GM23338 (cell line): ENCODE results near the gene PLXNC1. TPM values are rescaled to one million over a fixed set of nuclear protein-coding genes. Genes with fewer than 3 reads are reported as not detected.

Experiments
- ATAC-seq: fragments of 200-7000 bp; cut with Tn5 transposase; 3 replicates; pipeline ENCODE4 v1.9.1; 2020
- DNase-seq: peaks from one replicate; pipeline ENCODE4 v3.0.0-alpha.2; 2015; ENCODE audit warnings: low spot score
- H2AFZ ChIP-seq: fragments of 200-600 bp; sonication (generic); 2 replicates; pipeline ENCODE4 v1.8.0; 2016; ENCODE audit warnings: antibody characterized with exemption, mild to moderate bottlenecking, moderate library complexity
- H3F3A ChIP-seq: fragments of 200-600 bp; sonication (generic); replicated peaks from 2 replicates; pipeline ENCODE4 v1.8.0; 2017; ENCODE audit warnings: antibody characterized with exemption, mixed run types, low read depth
- H3K27ac ChIP-seq: fragments of 200-600 bp; sonication (generic); 2 replicates; pipeline ENCODE4 v1.6.1; 2016; ENCODE audit warnings: low read depth
- H3K27me3 ChIP-seq: fragments of 200-600 bp; sonication (generic); 2 replicates; pipeline ENCODE4 v1.8.0; 2016; ENCODE audit warnings: mild to moderate bottlenecking, mixed run types, moderate library complexity; ENCODE audit not compliant: insufficient read depth
- H3K36me3 ChIP-seq: fragments of 200-600 bp; sonication (generic); 2 replicates; pipeline ENCODE4 v1.8.0; 2016; ENCODE audit warnings: mild to moderate bottlenecking; ENCODE audit not compliant: insufficient read depth
- H3K4me1 ChIP-seq: fragments of 200-600 bp; sonication (generic); 2 replicates; pipeline ENCODE4 v1.8.0; 2016; ENCODE audit warnings: mild to moderate bottlenecking, moderate library complexity; ENCODE audit not compliant: insufficient read depth
- H3K4me2 ChIP-seq: fragments of 200-600 bp; sonication (generic); 2 replicates; pipeline ENCODE4 v1.7.1; 2017; ENCODE audit warnings: mixed run types
- H3K4me3 ChIP-seq: fragments of 200-600 bp; sonication (generic); 2 replicates; pipeline ENCODE4 v1.6.1; 2016; ENCODE audit warnings: mixed run types
- H3K79me2 ChIP-seq: fragments of 200-600 bp; sonication (generic); replicated peaks from 2 replicates; pipeline ENCODE4 v1.8.0; 2017; ENCODE audit warnings: mild to moderate bottlenecking; ENCODE audit not compliant: insufficient read depth
- H3K9me2 ChIP-seq: fragments of 200-600 bp; sonication (generic); 2 replicates; pipeline ENCODE4 v1.8.0; 2017; ENCODE audit not compliant: insufficient read depth
- H4K20me1 ChIP-seq: fragments of 200-600 bp; sonication (generic); replicated peaks from 2 replicates; pipeline ENCODE4 v1.8.0; 2017; ENCODE audit warnings: mild to moderate bottlenecking; ENCODE audit not compliant: insufficient read depth
- H3K27ac Mint-ChIP-seq: 2 replicates; pipeline ENCODE4 v1.8.0; 2020; ENCODE audit warnings: inconsistent platforms, mild to moderate bottlenecking, moderate library complexity, mixed read lengths
- H3K27me3 Mint-ChIP-seq: 3 replicates; pipeline ENCODE4 v1.8.0; 2022; ENCODE audit warnings: low read depth, mild to moderate bottlenecking, moderate library complexity, mixed read lengths, inconsistent platforms; ENCODE audit not compliant: insufficient read depth, poor library complexity
- H3K36me3 Mint-ChIP-seq: 3 replicates; pipeline ENCODE4 v1.8.0; 2021; ENCODE audit warnings: low read depth, mild to moderate bottlenecking, inconsistent platforms, moderate library complexity, mixed read lengths
- H3K4me1 Mint-ChIP-seq: 3 replicates; pipeline ENCODE4 v1.8.0; 2020; ENCODE audit warnings: mild to moderate bottlenecking, inconsistent platforms, mixed read lengths
- H3K4me3 Mint-ChIP-seq: 3 replicates; pipeline ENCODE4 v1.8.0; 2021; ENCODE audit warnings: moderate library complexity, mild to moderate bottlenecking, inconsistent platforms, mixed read lengths
- H3K9me3 Mint-ChIP-seq: 3 replicates; pipeline ENCODE4 v1.8.0; 2020; ENCODE audit warnings: moderate library complexity, mild to moderate bottlenecking, inconsistent platforms, mixed read lengths
- CREB1 ChIP-seq: fragments of 250-450 bp; sonication (Bioruptor Pico); IDR thresholded peaks from 2 replicates; pipeline ENCODE4 v1.5.0; 2020; ENCODE audit warnings: low read depth, mild to moderate bottlenecking, moderate library complexity
- EZH2phosphoT487 ChIP-seq: fragments of 200-600 bp; sonication (generic); IDR thresholded peaks from one replicate; pipeline ENCODE4 v1.8.1; 2018; ENCODE audit warnings: antibody characterized with exemption; ENCODE audit not compliant: unreplicated experiment
- NANOG ChIP-seq: IDR thresholded peaks from 2 replicates; pipeline ENCODE4 v1.6.1; 2016; ENCODE audit warnings: antibody characterized with exemption, borderline replicate concordance
- POLR2AphosphoS5 ChIP-seq: IDR thresholded peaks from 2 replicates; pipeline ENCODE4 v1.6.1; 2016; ENCODE audit warnings: antibody characterized with exemption, low read depth
- STAT1 ChIP-seq: IDR thresholded peaks from one replicate; pipeline ENCODE4 v1.6.1; 2016; ENCODE audit warnings: antibody characterized with exemption; ENCODE audit not compliant: unreplicated experiment
- ZNF331 ChIP-seq: fragments of 250-450 bp; sonication (Bioruptor Pico); IDR thresholded peaks from 2 replicates; pipeline ENCODE4 v1.5.0; 2020; ENCODE audit warnings: low read depth, mild to moderate bottlenecking, moderate library complexity
- ZNF462 ChIP-seq: fragments of 250-450 bp; sonication (Bioruptor Pico); IDR thresholded peaks from 2 replicates; pipeline ENCODE4 v1.5.0; 2020; ENCODE audit warnings: mild to moderate bottlenecking, moderate library complexity
- polyA plus RNA-seq: library from polyadenylated mRNA; unstranded; fragments of >200 nt; fragmentation: Nextera tagmentation; extraction: Ambion mirVana; gene quantifications from 2 replicates; pipeline ENCODE4 v1.2.1, GENCODE V29; 2016
- total RNA-seq: library from RNA; depleted of rRNA; stranded (reverse); fragments of >200 nt; shearing (Covaris generic); gene quantifications from 2 replicates; pipeline ENCODE4 v1.2.3, GENCODE V29; 2014
- TF ChIP-seq, protein P1 (sequence below): IDR thresholded peaks from 2 replicates; pipeline ENCODE4 v1.6.1; 2016; ENCODE audit warnings: antibody characterized with exemption
- TF ChIP-seq, protein P2 (sequence below): IDR thresholded peaks from one replicate; pipeline ENCODE4 v1.6.1; 2018; ENCODE audit warnings: antibody characterized with exemption; ENCODE audit not compliant: unreplicated experiment

PLXNC1 gene
- total and polyA plus RNA-seq, 2 experiments from 2014 or later: 1.9 to 6.5 TPM

DNA sequence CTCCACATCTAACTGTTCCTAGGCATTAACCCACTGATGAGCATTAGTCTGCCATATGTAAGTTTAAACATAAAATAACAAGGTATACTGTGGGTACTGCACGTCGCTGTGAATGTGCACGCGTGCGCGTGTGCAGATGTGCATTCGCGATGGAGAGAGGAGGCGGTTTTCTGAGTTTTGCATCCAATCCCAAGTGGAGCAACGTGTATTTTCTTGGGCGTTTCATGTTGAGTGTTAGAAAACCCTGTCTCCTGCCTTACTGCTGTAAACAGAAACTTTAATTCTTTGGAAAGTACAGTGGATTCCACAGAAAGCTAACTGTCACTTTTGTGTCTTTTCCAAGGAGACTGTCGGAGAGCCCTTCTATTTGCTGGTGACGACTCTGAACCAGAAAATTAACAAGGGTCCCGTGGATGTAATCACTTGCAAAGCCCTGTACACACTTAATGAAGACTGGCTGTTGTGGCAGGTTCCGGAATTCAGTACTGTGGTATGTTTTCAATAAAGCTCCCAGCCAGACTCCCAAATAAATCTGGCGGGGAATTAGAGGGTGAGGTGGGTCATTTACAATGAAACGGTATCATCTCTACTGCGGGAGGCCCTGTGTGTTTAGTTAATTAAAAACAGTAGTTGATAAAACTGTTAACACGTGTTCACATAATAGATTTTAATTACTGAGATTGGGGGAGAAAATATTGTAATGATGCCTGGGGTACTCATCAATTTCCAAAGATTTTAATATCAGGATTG, 116.5 kb downstream of the PLXNC1 start (continued):
- TF ChIP-seq ZNF462: no peak

DNA sequence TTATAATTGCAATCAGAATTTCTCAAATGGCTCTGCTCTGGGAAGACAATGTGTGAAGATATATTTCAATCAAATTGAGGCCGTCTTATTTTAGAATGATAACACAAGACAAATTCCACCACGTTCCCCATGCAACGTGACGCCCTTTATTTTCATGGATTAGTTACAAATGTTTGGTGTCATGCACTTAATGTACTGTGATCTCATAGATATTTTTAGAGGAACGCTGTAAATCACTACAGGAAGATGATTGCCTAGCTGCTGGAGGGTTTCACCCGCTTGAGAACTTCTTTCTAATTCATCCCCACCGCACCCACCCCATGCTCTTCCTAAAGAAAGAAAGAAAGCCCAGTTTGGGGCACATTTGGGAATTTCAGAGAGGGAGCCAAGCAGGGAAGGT, 117.2 kb downstream of the PLXNC1 start:
- Histone ChIP-seq H3K79me2 (no peaks in the 10 kb centered on the region), H3K9me2 (no peaks in the 10 kb centered on the region), H3K27ac (no peak overlapping the region), H3K4me2 (no peak overlapping the region), H3K4me3 (no peak overlapping the region), H4K20me1 (no peaks in the 10 kb centered on the region), H3K36me3 (no peaks in the 10 kb centered on the region), H3K4me1 (peaks cover 64% of the 10 kb centered on the region), H2AFZ (no peak overlapping the region), H3F3A (peaks cover 3% of the 10 kb centered on the region), H3K27me3 (no peaks in the 10 kb centered on the region)
- DNase-seq (no peak), ATAC-seq (no peak)
- Mint-ChIP-seq H3K36me3 (peaks cover 9% of the 10 kb centered on the region), H3K4me1 (peaks cover 75% of the 10 kb centered on the region), H3K9me3 (peaks cover 6% of the 10 kb centered on the region; the same call in 2 of the 3 replicates), H3K27me3 (peaks cover 32% of the 10 kb centered on the region), H3K4me3 (no peak overlapping the region), H3K27ac (no peak overlapping the region)
- no peak for TF ChIP-seq NANOG
- TF ChIP-seq CREB1: no peak
- TF ChIP-seq ZNF331 (CRISPR knock-in tag): no peak
- no peak for TF ChIP-seq POLR2AphosphoS5
- no peak for TF ChIP-seq EZH2phosphoT487
- TF ChIP-seq, protein P1, sequence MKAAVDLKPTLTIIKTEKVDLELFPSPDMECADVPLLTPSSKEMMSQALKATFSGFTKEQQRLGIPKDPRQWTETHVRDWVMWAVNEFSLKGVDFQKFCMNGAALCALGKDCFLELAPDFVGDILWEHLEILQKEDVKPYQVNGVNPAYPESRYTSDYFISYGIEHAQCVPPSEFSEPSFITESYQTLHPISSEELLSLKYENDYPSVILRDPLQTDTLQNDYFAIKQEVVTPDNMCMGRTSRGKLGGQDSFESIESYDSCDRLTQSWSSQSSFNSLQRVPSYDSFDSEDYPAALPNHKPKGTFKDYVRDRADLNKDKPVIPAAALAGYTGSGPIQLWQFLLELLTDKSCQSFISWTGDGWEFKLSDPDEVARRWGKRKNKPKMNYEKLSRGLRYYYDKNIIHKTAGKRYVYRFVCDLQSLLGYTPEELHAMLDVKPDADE: no peak
- TF ChIP-seq STAT1: no peak
- TF ChIP-seq, protein P2, sequence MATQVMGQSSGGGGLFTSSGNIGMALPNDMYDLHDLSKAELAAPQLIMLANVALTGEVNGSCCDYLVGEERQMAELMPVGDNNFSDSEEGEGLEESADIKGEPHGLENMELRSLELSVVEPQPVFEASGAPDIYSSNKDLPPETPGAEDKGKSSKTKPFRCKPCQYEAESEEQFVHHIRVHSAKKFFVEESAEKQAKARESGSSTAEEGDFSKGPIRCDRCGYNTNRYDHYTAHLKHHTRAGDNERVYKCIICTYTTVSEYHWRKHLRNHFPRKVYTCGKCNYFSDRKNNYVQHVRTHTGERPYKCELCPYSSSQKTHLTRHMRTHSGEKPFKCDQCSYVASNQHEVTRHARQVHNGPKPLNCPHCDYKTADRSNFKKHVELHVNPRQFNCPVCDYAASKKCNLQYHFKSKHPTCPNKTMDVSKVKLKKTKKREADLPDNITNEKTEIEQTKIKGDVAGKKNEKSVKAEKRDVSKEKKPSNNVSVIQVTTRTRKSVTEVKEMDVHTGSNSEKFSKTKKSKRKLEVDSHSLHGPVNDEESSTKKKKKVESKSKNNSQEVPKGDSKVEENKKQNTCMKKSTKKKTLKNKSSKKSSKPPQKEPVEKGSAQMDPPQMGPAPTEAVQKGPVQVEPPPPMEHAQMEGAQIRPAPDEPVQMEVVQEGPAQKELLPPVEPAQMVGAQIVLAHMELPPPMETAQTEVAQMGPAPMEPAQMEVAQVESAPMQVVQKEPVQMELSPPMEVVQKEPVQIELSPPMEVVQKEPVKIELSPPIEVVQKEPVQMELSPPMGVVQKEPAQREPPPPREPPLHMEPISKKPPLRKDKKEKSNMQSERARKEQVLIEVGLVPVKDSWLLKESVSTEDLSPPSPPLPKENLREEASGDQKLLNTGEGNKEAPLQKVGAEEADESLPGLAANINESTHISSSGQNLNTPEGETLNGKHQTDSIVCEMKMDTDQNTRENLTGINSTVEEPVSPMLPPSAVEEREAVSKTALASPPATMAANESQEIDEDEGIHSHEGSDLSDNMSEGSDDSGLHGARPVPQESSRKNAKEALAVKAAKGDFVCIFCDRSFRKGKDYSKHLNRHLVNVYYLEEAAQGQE: no peak
